ENCODE results near the gene PANX2. TPM values are rescaled to one million over a fixed set of nuclear protein-coding genes. Genes with fewer than 3 reads are reported as not detected.
A peak's percentile ranks its signal among the peaks of the same experiment; 100 is the strongest.

PANX2 gene
- total and polyA plus RNA-seq, 9 of the 15 experiments (the other 6 are each of a cell fraction or from before 2014, with no cell fraction given), result 0.01 to 3.9 (median 0.67) TPM; not detected in 1

GRCh38 chr22:50190182-50190940 is 19.8 kb downstream of the PANX2 start (continued):
- TF ChIP-seq RCOR1 (IDR thresholded peaks at IDR 0.05; ENCODE audit: borderline replicate concordance in 1 of 2, low read depth in 2 of 2, low read length in 2 of 2) (0 out of 4 replicates have a peak, but pooled peaks of 1 of the 2 experiments have one; percentile 14), TCF15 (CRISPR knock-in tag; IDR thresholded peaks at IDR 0.05) (no peak), CTBP1 (IDR thresholded peaks at IDR 0.05; ENCODE audit: borderline replicate concordance) (peak; percentile 52; the same call in 1 of the 2 replicates), HNRNPL (IDR thresholded peaks at IDR 0.05; ENCODE audit: low read depth, low read length) (peak; percentile 73; the same call in 1 of the 2 replicates), RAD21 (CRISPR knock-in tag; conservative IDR thresholded peaks at IDR 0.05 in 1 of 2, IDR thresholded peaks at IDR 0.05 in 1 of 2) (peak in 1 of 2 experiments; percentile 29; a peak in 1 of 4 replicates), JUND (IDR thresholded peaks at IDR 0.05; ENCODE audit: borderline replicate concordance, low read depth, low read length) (peak; percentile 21; the same call in 1 of the 2 replicates), JUND (tag; IDR thresholded peaks at IDR 0.05; ENCODE audit: borderline replicate concordance, low read depth, low read length) (no peak), ETV5 (CRISPR knock-in tag; IDR thresholded peaks at IDR 0.05; ENCODE audit: low read depth) (peak; percentile 66; the same call in 1 of the 2 replicates), ZBED1 (IDR thresholded peaks at IDR 0.05) (no peak), PRDM10 (IDR thresholded peaks at IDR 0.05; ENCODE audit: partially characterized antibody) (peak; percentile 10), ZBTB11 (CRISPR knock-in tag; IDR thresholded peaks at IDR 0.05) (peak in 1 of 3 experiments; percentile 87; a peak in 2 of 6 replicates), CREM (IDR thresholded peaks at IDR 0.05; ENCODE audit: low read depth) (peak; percentile 77), ZNF766 (CRISPR knock-in tag; conservative IDR thresholded peaks at IDR 0.05) (peak; percentile 62; the same call in 1 of the 2 replicates), MYNN (IDR thresholded peaks at IDR 0.05) (peak; percentile 71; the same call in 1 of the 2 replicates), MYNN (CRISPR knock-in tag; IDR thresholded peaks at IDR 0.05) (no peak), CCNT2 (IDR thresholded peaks at IDR 0.05; ENCODE audit: borderline replicate concordance, extremely low read depth, insufficient read length, low read depth, low read length) (peak; percentile 57), SREBF2 (CRISPR knock-in tag; IDR thresholded peaks at IDR 0.05) (no peak)
